SU-DHL-6 (cell line): Measurements from ENCODE around the gene XPO6.

Experiments used
- H2AFZ ChIP-seq: fragments of 200-600 bp; sonication (generic); 2 replicates; pipeline ENCODE4 v1.6.1; 2014; ENCODE audit warnings: low read depth, mild to moderate bottlenecking, moderate library complexity, mixed read lengths, antibody characterized with exemption, low read length; ENCODE audit not compliant: severe bottlenecking
- H3F3A ChIP-seq: fragments of 200-600 bp; shearing (Covaris generic); 2 replicates; pipeline ENCODE4 v1.6.0; 2016; ENCODE audit warnings: antibody characterized with exemption, mild to moderate bottlenecking; ENCODE audit not compliant: insufficient read depth
- H3K27ac ChIP-seq: fragments of 200-600 bp; sonication (generic); 2 replicates; pipeline ENCODE4 v1.5.1; 2016; ENCODE audit warnings: low read depth, mild to moderate bottlenecking, low read length, moderate library complexity, mixed read lengths
- H3K27me3 ChIP-seq: fragments of 200-600 bp; sonication (generic), shearing (Covaris generic); 2 replicates; pipeline ENCODE4 v1.6.0; 2014; ENCODE audit warnings: mild to moderate bottlenecking, low read length
- H3K36me3 ChIP-seq: fragments of 200-600 bp; sonication (generic); 2 replicates; pipeline ENCODE4 v1.6.1; 2014; ENCODE audit warnings: mild to moderate bottlenecking, low read length, mixed read lengths
- H3K4me2 ChIP-seq: fragments of 300-600, 200-600 bp; shearing (Covaris generic), sonication (generic); 2 replicates; pipeline ENCODE4 v1.6.0; 2014; ENCODE audit warnings: low read length, low read depth, mild to moderate bottlenecking; ENCODE audit not compliant: poor library complexity, severe bottlenecking
- H3K4me3 ChIP-seq: fragments of 200-600 bp; sonication (generic); 2 replicates; pipeline ENCODE4 v1.5.1; 2014; ENCODE audit warnings: antibody characterized with exemption, low read length, mild to moderate bottlenecking, mixed read lengths; ENCODE audit not compliant: insufficient read depth, poor library complexity, severe bottlenecking
- H3K79me2 ChIP-seq: fragments of 200-600 bp; sonication (generic); 2 replicates; pipeline ENCODE4 v1.6.1; 2014; ENCODE audit warnings: mild to moderate bottlenecking, low read length, moderate library complexity; ENCODE audit not compliant: insufficient read depth
- H3K9ac ChIP-seq: fragments of 200-600 bp; sonication (generic); 2 replicates; pipeline ENCODE4 v1.7.0; 2014; ENCODE audit warnings: mild to moderate bottlenecking, low read length
- H3K9me2 ChIP-seq: fragments of 200-600 bp; sonication (generic); replicated peaks from 2 replicates; pipeline ENCODE4 v1.6.1; 2014; ENCODE audit warnings: low read length; ENCODE audit not compliant: insufficient read depth
- H3K9me3 ChIP-seq: fragments of 200-600 bp; sonication (generic); 2 replicates; pipeline ENCODE4 v1.6.1; 2014; ENCODE audit warnings: low read length, mixed read lengths; ENCODE audit not compliant: insufficient read depth
- H4K20me1 ChIP-seq: fragments of 200-600 bp; sonication (generic); 2 replicates; pipeline ENCODE4 v1.6.1; 2014; ENCODE audit warnings: low read depth, mild to moderate bottlenecking, antibody characterized with exemption, low read length, moderate library complexity, mixed read lengths
- EZH2phosphoT487 ChIP-seq: fragments of 200-600 bp; sonication (generic), shearing (Covaris generic); conservative IDR thresholded peaks from 2 replicates; pipeline ENCODE4 v1.6.1; 2018; ENCODE audit warnings: mild to moderate bottlenecking, antibody characterized with exemption, low read length, moderate library complexity, mixed read lengths
- TF ChIP-seq, protein P1 (sequence below): fragments of 200-600 bp; sonication (generic); IDR thresholded peaks from one replicate; pipeline ENCODE4 v1.5.1; 2017; ENCODE audit warnings: antibody characterized with exemption, mild to moderate bottlenecking, low read length, moderate library complexity; ENCODE audit not compliant: insufficient read depth, poor library complexity, severe bottlenecking

XPO6 gene

DNA sequence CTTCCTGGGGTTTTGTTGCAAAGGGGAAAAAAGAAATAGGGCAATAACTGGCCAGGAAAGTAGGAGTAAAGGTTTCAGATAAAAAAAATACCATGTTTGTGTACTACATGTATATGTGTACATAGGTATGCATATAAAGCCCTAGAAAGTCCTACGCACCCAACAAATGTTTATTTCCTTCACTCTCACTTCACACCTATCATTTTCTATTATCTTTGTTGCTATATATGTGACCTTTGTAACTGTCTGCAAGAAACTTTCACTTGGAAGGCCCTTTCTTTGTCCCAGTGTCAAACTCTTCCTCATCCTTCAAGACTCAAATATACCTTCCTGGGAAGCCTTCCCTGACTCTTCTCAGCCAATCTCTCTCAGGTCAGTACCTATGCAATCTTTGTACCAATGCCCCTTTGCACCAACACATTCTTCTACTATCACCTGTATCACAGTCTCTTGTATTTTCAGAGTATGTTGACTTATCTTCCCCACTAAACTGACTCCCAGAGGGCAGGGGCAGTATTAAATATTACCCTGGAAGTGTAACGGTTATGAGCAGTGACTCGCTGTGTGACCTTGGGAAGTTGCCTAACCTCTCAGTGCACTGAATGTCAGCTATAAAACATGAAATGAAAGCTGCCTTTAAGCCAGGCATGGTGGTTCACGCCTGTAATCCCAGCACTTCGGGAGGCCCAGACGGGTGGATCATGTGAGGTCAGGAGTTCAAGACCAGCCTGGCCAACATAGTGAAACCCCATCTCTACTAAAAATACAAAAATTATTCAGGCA lies 6.5 kb downstream of the XPO6 start:
- Histone ChIP-seq H2AFZ (no peak overlapping the region), H3K36me3 (peaks cover 27% of the 10 kb centered on the region; the same call in 1 of the 2 replicates), H3K4me3 (no peak overlapping the region), H4K20me1 (no peaks in the 10 kb centered on the region; the same call in 1 of the 2 replicates), H3F3A (no peaks in the 10 kb centered on the region), H3K9me2 (no peaks in the 10 kb centered on the region), H3K9ac (no peak overlapping the region), H3K4me2 (no peak overlapping the region), H3K9me3 (no peaks in the 10 kb centered on the region), H3K27ac (no peak overlapping the region), H3K79me2 (peaks cover 98% of the 10 kb centered on the region), H3K27me3 (no peaks in the 10 kb centered on the region)
- TF ChIP-seq, protein P1, sequence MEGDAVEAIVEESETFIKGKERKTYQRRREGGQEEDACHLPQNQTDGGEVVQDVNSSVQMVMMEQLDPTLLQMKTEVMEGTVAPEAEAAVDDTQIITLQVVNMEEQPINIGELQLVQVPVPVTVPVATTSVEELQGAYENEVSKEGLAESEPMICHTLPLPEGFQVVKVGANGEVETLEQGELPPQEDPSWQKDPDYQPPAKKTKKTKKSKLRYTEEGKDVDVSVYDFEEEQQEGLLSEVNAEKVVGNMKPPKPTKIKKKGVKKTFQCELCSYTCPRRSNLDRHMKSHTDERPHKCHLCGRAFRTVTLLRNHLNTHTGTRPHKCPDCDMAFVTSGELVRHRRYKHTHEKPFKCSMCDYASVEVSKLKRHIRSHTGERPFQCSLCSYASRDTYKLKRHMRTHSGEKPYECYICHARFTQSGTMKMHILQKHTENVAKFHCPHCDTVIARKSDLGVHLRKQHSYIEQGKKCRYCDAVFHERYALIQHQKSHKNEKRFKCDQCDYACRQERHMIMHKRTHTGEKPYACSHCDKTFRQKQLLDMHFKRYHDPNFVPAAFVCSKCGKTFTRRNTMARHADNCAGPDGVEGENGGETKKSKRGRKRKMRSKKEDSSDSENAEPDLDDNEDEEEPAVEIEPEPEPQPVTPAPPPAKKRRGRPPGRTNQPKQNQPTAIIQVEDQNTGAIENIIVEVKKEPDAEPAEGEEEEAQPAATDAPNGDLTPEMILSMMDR, result no peak
- no peak for TF ChIP-seq EZH2phosphoT487

DNA sequence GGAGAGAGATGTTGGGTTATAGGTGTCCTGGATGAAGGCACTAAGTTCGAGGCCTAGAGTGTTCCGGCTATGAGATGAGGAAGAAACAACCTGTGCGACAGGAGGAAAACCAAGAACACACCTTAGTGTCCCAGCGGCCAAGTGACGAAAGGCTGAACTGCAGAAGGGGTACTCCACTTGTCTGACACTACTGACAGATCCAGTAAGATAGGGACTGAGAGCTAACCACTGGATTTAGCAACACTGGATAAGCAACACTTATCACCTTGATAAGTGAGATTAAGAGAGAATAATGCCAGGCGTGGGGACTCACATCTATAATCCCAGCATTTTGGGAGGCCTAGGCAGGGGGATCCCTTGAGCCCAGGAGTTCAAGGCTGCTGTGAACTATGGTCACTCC lies 7.1 kb downstream of the XPO6 start:
- Histone ChIP-seq H3K27me3 (no peaks in the 10 kb centered on the region), H3K4me3 (no peak overlapping the region), H3K27ac (no peak overlapping the region), H3K36me3 (peaks cover 27% of the 10 kb centered on the region; the same call in 1 of the 2 replicates), H3K9ac (no peak overlapping the region), H4K20me1 (no peaks in the 10 kb centered on the region; the same call in 1 of the 2 replicates), H3F3A (no peaks in the 10 kb centered on the region), H3K4me2 (no peak overlapping the region), H3K9me2 (no peaks in the 10 kb centered on the region), H3K9me3 (no peaks in the 10 kb centered on the region), H3K79me2 (peaks cover 97% of the 10 kb centered on the region), H2AFZ (no peak overlapping the region)
- TF ChIP-seq EZH2phosphoT487, result no peak
- TF ChIP-seq, protein P1, result no peak

DNA sequence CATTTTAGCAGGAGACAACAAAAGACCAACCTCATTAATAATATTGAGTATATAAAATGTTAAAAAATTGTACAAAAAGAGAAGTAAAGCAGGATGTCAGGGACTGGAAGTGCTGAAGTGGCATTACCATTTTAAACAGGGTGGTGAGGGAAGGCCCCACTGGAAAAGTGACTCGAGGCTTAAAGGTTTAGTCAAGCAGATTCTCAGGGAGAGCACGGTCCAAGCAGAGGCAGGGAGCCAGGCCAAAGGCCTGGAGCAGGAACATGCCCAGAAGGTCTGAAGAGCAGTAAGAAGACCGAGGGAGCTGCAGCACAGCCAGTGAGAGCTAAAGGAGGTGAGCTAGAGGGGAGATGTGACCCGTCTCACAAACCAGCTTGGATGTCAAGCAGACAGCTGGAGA lies 7.6 kb downstream of the XPO6 start:
- Histone ChIP-seq H3K36me3 (peaks cover 27% of the 10 kb centered on the region; the same call in 1 of the 2 replicates), H3F3A (no peaks in the 10 kb centered on the region), H3K27me3 (no peaks in the 10 kb centered on the region), H3K9me2 (no peaks in the 10 kb centered on the region), H3K9ac (no peak overlapping the region), H3K4me2 (no peak overlapping the region), H3K9me3 (no peaks in the 10 kb centered on the region), H4K20me1 (no peaks in the 10 kb centered on the region; the same call in 1 of the 2 replicates), H3K4me3 (no peak overlapping the region), H3K79me2 (peaks cover 97% of the 10 kb centered on the region), H3K27ac (no peak overlapping the region), H2AFZ (no peak overlapping the region)
- TF ChIP-seq, protein P1, result no peak
- no peak for TF ChIP-seq EZH2phosphoT487
